GM12878 (cell line): ENCODE data around the gene TVP23C.

Experiments
- CHD2 ChIP-seq: IDR thresholded peaks from 2 replicates; pipeline ENCODE4 v1.6.1; 2011; ENCODE audit warnings: low read depth, low read length, improper control_type of control experiment, borderline replicate concordance
- TCF12 ChIP-seq: IDR thresholded peaks from 2 replicates; pipeline ENCODE4 v1.6.1; 2011; ENCODE audit warnings: low read depth, mild to moderate bottlenecking, low read length
- ZNF274 ChIP-seq: IDR thresholded peaks from one replicate; pipeline ENCODE4 v1.8.0; 2011; ENCODE audit not compliant: insufficient read length, insufficient read depth
- TF ChIP-seq, protein P1 (sequence below): IDR thresholded peaks from 2 replicates; pipeline ENCODE4 v1.6.1; 2012; ENCODE audit warnings: low read length, inconsistent platforms

DNA sequence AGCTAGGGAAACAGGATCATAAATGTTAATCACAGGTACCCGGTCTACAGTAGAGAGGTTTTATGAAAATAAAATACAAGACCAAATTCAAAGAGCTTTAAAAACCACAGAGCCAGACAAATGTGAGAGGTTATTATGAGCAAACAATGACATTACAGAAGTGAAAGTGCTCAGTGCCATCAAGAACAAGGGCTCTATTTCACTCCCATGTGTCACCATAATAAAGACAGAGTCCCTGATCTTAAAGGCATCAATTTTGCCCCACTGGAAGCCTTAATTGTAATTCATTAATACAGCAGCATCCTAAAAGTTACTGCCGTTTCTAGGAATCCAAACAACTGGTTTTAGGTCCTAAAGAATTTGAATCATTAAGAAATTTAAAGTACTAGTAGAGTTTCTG is 52.1 kb downstream of the TVP23C start:
- TF ChIP-seq CHD2 (no peak), TCF12 (no peak), ZNF274 (no peak)
- TF ChIP-seq, protein P1, sequence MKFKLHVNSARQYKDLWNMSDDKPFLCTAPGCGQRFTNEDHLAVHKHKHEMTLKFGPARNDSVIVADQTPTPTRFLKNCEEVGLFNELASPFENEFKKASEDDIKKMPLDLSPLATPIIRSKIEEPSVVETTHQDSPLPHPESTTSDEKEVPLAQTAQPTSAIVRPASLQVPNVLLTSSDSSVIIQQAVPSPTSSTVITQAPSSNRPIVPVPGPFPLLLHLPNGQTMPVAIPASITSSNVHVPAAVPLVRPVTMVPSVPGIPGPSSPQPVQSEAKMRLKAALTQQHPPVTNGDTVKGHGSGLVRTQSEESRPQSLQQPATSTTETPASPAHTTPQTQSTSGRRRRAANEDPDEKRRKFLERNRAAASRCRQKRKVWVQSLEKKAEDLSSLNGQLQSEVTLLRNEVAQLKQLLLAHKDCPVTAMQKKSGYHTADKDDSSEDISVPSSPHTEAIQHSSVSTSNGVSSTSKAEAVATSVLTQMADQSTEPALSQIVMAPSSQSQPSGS = no peak
